Stomach (tissue), 9 donors: ENCODE measurements around the gene EHD4. TPM values are rescaled to one million over a fixed set of nuclear protein-coding genes. Genes with fewer than 3 reads are reported as not detected.

Experiments used
- DNase-seq, 2 donors: peaks; one replicate each; pipeline versions ENCODE4 v3.0.0 to v3.0.0-alpha.2; 2013 to 2019
- H3K27ac ChIP-seq, 5 donors: fragments of 200-600 bp in 4 of 5; sonication (generic) in 4 of 5; one replicate each; pipeline ENCODE4 v1.5.1; 2013 to 2019; ENCODE audit warnings: mild to moderate bottlenecking in 1 of 5, moderate library complexity in 1 of 5
- H3K27me3 ChIP-seq, 3 donors: fragments of 200-600 bp; sonication (generic); one replicate each; pipeline ENCODE4 v1.5.1; 2017 to 2019; ENCODE audit warnings: mixed run types in 1 of 3
- H3K36me3 ChIP-seq, 4 donors: fragments of 200-600 bp; sonication (generic); 1 replicate in 3 of 4; 2 replicates in 1 of 4; pipeline ENCODE4 v1.5.1; 2016 to 2019
- H3K4me1 ChIP-seq, 4 donors: fragments of 200-600 bp; sonication (generic); one replicate each; pipeline ENCODE4 v1.5.1; 2016 to 2019
- H3K4me3 ChIP-seq, 4 donors: fragments of 200-600 bp; sonication (generic) in 3 of 4; one replicate each; pipeline ENCODE4 v1.5.1; 2016 to 2019; ENCODE audit warnings: mild to moderate bottlenecking in 1 of 4
- H3K9me3 ChIP-seq, 4 donors: fragments of 200-600 bp; sonication (generic); one replicate each; pipeline ENCODE4 v1.5.1; 2016 to 2019
- EP300 ChIP-seq: sonication (generic); formaldehyde crosslinking; IDR thresholded peaks from one replicate; pipeline ENCODE4 v1.6.1; 2017; ENCODE audit warnings: antibody characterized with exemption
- POLR2A ChIP-seq, 4 donors: fragments of 450-650 bp; IDR thresholded peaks; one replicate each; pipeline ENCODE4 v1.6.1; 2016; ENCODE audit warnings: antibody characterized with exemption in 4 of 4, control low read depth in 2 of 4, mild to moderate bottlenecking in 1 of 4, moderate library complexity in 1 of 4
- POLR2AphosphoS5 ChIP-seq, 3 donors: sonication (generic); formaldehyde crosslinking; IDR thresholded peaks; one replicate each; pipeline ENCODE4 v1.6.1; 2016; ENCODE audit warnings: antibody characterized with exemption in 3 of 3
- WGBS, 5 donors: extraction: QIAGEN DNeasy Blood & Tissue Kit in 3 of 5; methylation state at CpG; one replicate each; pipeline versions ENCODE4 v1.1.5 to v1.1.7; 2013 to 2018; 5-methylcytosine and 5-hydroxymethylcytosine counted together
- intact Hi-C: fragments of 100-400 bp; cut with DNase I; formaldehyde crosslinking; loops from one replicate; pipeline ENCODE4 v1.15.1; 2023; ENCODE audit warnings: low total_unique reads
- polyA plus RNA-seq, 3 donors: library from polyadenylated mRNA; stranded (reverse); fragments of 200-250 nt; gene quantifications; one replicate each; pipeline ENCODE4 v1.2.3, GENCODE V29; 2013
- total RNA-seq, 5 donors: library from RNA; depleted of rRNA; stranded (reverse); fragments of >200 nt; gene quantifications; one replicate each; pipeline versions ENCODE4 v1.1.0 to v1.2.3, GENCODE V29; 2014 to 2016
- TF ChIP-seq, protein P1 (sequence below), 7 experiments: fragments of 450-650 bp in 4 of 7; fragments of 200-600 bp in 3 of 7; sonication (generic) in 3 of 7; IDR thresholded peaks; one replicate each; pipeline ENCODE4 v1.5.1; 2016 to 2019; ENCODE audit warnings: antibody characterized with exemption in 7 of 7, control low read depth in 2 of 7, mild to moderate bottlenecking in 1 of 7
- donor health status: healthy with polysubstance abuse.
- donor health status: Bipolar disorder and iron deficiency.
- donor health status: healthy.

EHD4 gene
- total and polyA plus RNA-seq, 8 donors = 5.8 to 86.4 (median 16.2) TPM

DNA sequence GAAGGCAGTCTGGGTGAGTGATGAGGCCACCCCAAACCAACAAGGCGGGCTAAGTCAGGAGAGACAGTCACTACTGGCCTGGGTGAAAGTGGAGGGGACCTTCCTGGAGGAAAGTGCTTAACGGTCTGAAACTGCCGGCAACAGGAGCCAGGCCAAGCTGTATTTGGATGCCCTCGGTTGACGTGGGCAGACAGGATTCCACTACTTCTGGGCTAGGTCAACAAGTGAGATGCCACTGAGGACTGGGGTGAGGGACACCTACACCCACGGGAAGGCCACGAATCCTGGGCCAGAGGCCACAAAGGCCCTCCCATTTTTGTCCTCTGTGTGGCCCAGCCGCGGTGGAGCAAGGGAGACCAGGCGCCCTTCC is 90.8 kb downstream of the EHD4 start:
- Histone ChIP-seq H3K4me1 (peaks cover 12 to 30% (median 22%) of the 10 kb centered on the region in 4 donors), H3K27ac (peak overlapping the region in 1 of 5 donors; percentile 13), H3K4me3 (peak overlapping the region; percentile 39 to 45 (median 42)), H3K27me3 (peaks cover 0 to 29% (median 11%) of the 10 kb centered on the region in 3 donors), H3K9me3 (no peaks in the 10 kb centered on the region), H3K36me3 (no peaks in the 10 kb centered on the region)
- WGBS, 5 donors = 31 to 48% (median 35%) methylated on average over 5 to 10 of the region's 10 CpGs
- intact Hi-C loops = no loop called here
- no peak for DNase-seq
- no peak for TF ChIP-seq POLR2AphosphoS5 (IDR thresholded peaks at IDR 0.05)
- TF ChIP-seq EP300 = no peak
- TF ChIP-seq POLR2A (IDR thresholded peaks at IDR 0.05) = no peak
- TF ChIP-seq, protein P1, sequence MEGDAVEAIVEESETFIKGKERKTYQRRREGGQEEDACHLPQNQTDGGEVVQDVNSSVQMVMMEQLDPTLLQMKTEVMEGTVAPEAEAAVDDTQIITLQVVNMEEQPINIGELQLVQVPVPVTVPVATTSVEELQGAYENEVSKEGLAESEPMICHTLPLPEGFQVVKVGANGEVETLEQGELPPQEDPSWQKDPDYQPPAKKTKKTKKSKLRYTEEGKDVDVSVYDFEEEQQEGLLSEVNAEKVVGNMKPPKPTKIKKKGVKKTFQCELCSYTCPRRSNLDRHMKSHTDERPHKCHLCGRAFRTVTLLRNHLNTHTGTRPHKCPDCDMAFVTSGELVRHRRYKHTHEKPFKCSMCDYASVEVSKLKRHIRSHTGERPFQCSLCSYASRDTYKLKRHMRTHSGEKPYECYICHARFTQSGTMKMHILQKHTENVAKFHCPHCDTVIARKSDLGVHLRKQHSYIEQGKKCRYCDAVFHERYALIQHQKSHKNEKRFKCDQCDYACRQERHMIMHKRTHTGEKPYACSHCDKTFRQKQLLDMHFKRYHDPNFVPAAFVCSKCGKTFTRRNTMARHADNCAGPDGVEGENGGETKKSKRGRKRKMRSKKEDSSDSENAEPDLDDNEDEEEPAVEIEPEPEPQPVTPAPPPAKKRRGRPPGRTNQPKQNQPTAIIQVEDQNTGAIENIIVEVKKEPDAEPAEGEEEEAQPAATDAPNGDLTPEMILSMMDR (IDR thresholded peaks at IDR 0.05) = no peak

DNA sequence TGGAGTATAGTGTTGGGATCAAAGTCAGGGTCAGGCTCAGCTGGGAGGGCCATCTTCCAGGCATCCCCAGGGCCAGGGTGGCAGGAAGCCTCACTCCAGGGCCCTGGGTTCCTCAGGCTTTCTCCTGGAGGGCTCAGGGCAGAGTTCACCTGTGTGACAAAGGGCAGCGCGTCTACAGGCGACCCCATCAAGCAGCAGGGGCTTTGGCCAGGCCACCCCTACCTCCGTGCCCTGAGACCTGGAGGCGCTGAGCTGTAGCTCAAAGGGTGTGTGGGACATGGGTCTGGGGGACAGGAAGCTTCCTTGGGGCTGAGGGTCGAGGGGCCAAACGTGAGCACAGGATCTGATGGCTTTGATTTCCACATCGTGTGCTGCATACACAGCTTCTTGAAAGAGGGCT is 91.3 kb downstream of the EHD4 start:
- H3K4me1 ChIP-seq = peaks cover 12 to 34% (median 22%) of the 10 kb centered on the region in 4 donors
- intact Hi-C loops = no loop called here
- no peak overlapping the region for H3K27ac ChIP-seq
- 82 to 90% (median 89%) methylated on average over 8 of the region's 8 CpGs for WGBS, 5 donors
- peaks cover 0 to 29% (median 11%) of the 10 kb centered on the region in 3 donors for H3K27me3 ChIP-seq
- H3K9me3 ChIP-seq = no peaks in the 10 kb centered on the region
- H3K4me3 ChIP-seq = no peak overlapping the region
- no peaks in the 10 kb centered on the region for H3K36me3 ChIP-seq
- TF ChIP-seq POLR2AphosphoS5 (IDR thresholded peaks at IDR 0.05) (no peak), POLR2A (IDR thresholded peaks at IDR 0.05) (no peak), EP300 (no peak)
- TF ChIP-seq, protein P1 (IDR thresholded peaks at IDR 0.05) = no peak
- no peak for DNase-seq

DNA sequence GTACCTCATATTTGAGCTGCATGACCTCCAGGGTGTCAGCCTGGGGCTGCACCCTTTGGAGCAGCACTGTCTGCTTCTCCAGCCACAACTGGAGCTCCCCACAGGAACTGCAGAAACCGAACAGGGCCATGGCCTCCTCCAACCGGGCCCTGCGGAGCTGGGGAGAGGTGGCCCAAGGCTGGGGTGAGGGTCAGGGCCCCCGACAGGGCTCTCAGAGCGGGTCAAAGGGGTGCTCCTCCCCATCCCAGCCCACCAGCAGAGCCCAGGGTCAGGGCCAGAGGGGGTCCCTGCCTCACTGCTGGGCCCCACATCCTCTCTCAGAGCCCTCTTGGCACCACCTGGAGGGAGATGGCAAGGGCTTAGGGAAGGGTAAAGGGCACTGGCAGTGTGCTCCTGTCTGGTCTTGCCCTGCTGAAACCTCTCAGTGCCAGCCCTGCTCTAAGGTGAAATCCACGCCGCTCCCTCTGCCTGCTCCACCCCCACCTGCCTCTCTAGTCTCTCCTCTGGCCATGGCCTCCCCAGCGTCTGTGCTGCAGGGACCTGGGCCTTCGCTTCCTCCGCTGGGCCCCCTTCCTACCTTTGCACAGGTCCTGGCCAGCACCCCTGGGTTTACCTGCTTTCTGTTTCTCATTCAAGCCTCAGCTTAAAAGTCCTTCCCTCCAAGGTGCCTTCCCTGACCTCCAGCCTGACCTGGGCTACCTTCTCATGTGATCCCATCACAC is 92.0 kb downstream of the EHD4 start:
- no peak for DNase-seq
- Histone ChIP-seq H3K9me3 (no peaks in the 10 kb centered on the region), H3K27ac (no peak overlapping the region), H3K4me1 (peaks cover 12 to 34% (median 22%) of the 10 kb centered on the region in 4 donors), H3K4me3 (no peak overlapping the region), H3K36me3 (no peaks in the 10 kb centered on the region), H3K27me3 (peaks cover 0 to 29% (median 11%) of the 10 kb centered on the region in 3 donors)
- TF ChIP-seq, protein P1 (IDR thresholded peaks at IDR 0.05) = no peak
- TF ChIP-seq POLR2A (IDR thresholded peaks at IDR 0.05) (no peak), POLR2AphosphoS5 (IDR thresholded peaks at IDR 0.05) (no peak)
- WGBS, 5 donors = 89 to 100% (median 94%) methylated on average over 5 to 10 of the region's 10 CpGs
- intact Hi-C loops = no loop called here

DNA sequence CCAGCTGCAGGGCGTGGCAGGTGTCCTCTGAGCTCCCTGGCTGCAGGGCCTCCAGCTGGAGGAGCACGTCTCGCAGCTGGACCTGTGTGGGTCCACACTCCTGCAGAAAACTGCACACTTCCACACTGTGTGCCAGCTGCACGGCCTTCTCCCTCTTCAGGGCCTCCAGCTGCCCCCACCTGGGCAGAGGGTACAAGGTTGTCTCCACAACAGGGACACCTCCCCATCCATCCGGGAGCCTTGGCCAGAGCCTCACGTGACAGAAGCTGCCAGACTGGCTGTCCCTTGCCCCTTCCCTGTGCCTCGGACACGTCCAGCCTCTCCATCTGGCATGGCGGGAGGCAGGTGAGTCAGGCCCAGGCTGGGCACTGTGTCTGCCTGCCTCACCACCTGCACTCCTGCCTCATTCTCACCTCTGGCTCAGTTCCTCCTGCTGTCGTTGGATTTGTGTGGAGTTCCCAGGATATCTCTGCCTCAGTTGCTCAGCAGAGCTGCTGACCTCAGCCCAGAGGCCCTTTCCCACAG is 93.0 kb downstream of the EHD4 start:
- intact Hi-C loops = no loop called here
- no peak for TF ChIP-seq POLR2AphosphoS5 (IDR thresholded peaks at IDR 0.05)
- TF ChIP-seq POLR2A (IDR thresholded peaks at IDR 0.05) = no peak
- TF ChIP-seq EP300 = no peak
- TF ChIP-seq, protein P1 (IDR thresholded peaks at IDR 0.05) = no peak
- H3K9me3 ChIP-seq = no peaks in the 10 kb centered on the region
- DNase-seq = no peak
- H3K27ac ChIP-seq = no peak overlapping the region
- WGBS, 5 donors = 87 to 95% (median 95%) methylated on average over 10 of the region's 10 CpGs
- H3K36me3 ChIP-seq = no peaks in the 10 kb centered on the region
- peaks cover 0 to 29% (median 11%) of the 10 kb centered on the region in 3 donors for H3K27me3 ChIP-seq
- H3K4me1 ChIP-seq = peaks cover 12 to 34% (median 22%) of the 10 kb centered on the region in 4 donors
- no peak overlapping the region for H3K4me3 ChIP-seq
